ENCODE measurements around the gene ADAMTSL2. TPM values are rescaled to one million over a fixed set of nuclear protein-coding genes. Genes with fewer than 3 reads are reported as not detected.

Gene ADAMTSL2
- total RNA-seq, 3 donors from 2014 or later = 0.08 to 0.14 TPM; not detected in 1

DNA sequence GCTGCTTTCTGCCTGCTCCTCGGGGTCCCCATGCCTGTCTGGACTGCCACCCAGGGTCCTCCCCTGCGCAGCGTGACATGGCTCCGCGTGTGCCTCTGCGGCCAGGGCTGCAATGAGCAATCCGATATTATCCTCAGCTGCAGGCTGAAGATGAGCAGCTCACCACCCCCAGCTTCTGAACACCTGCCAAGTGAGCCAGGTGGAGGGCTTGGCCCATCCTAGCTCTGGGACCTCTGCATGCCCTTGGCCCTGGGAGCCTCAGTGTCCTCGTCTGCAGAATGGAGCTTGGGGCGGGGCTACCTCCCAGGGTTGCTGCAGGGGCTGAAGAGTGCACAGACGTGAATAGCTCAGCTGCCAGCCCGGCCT, 5.6 kb upstream of the ADAMTSL2 start:
- ATAC-seq (no peak), DNase-seq (no peak)
- Mint-ChIP-seq H3K4me1 (ENCODE audit: low read depth) (peaks cover 13% of the 10 kb centered on the region), H3K27me3 (ENCODE audit: low read depth) (peaks cover 18% of the 10 kb centered on the region), H3K36me3 (ENCODE audit: insufficient read depth) (no peaks in the 10 kb centered on the region), H3K9me3 (no peaks in the 10 kb centered on the region), H3K4me3 (no peak overlapping the region)

DNA sequence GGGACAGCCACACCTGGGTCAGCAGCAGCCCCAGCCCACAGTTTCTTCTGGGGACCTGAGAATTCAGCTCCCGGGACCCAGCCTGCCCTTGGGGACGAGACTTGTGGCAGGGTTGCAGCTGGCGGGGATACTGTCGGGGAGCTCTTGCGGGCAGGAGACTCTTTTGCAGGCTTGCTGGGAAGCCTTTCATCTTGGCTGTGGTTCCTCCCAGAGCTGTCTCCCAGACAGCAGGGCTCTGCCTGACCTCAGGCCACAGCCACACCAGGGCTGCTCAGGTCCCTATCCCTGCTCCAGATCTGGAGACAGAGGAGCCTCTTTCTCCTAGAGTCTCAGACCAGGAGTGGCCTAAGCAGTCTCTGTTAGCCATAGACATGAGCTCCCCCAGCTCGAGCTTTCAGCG, 5.0 kb upstream of the ADAMTSL2 start:
- H3K4me3 Mint-ChIP-seq = no peak overlapping the region

DNA sequence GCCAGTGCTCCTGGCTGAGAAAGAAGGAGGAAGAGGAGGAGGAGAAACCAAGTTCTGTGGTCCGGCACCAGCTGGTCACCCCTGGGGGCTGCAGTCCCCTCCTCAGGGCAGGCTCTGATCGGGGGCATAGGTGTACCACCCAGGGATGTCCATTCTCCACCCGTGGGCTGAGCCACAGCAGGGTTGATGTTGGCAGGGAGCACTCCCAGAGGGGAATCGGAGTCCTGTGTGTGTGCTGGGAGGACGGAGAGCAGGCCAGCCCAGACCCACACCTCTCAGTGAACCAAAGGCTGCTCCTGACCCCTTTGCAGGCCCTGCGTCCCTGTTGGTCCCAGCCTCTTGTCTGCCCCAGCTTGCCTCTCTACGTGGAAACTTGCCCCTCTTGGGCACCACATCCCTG, 4.6 kb upstream of the ADAMTSL2 start:
- peaks cover 21% of the 10 kb centered on the region for H3K27me3 Mint-ChIP-seq (ENCODE audit: low read depth)
- no peak for ATAC-seq
- no peaks in the 10 kb centered on the region for H3K9me3 Mint-ChIP-seq
- no peak overlapping the region for H3K4me3 Mint-ChIP-seq
- H3K4me1 Mint-ChIP-seq (ENCODE audit: low read depth) = peaks cover 14% of the 10 kb centered on the region
- no peaks in the 10 kb centered on the region for H3K36me3 Mint-ChIP-seq (ENCODE audit: insufficient read depth)
- DNase-seq = no peak

More for the DNA sequence above, 5.0 kb upstream of the ADAMTSL2 start:
- peaks cover 21% of the 10 kb centered on the region for H3K27me3 Mint-ChIP-seq (ENCODE audit: low read depth)
- no peaks in the 10 kb centered on the region for H3K9me3 Mint-ChIP-seq
- DNase-seq (no peak), ATAC-seq (no peak)
- peaks cover 14% of the 10 kb centered on the region for H3K4me1 Mint-ChIP-seq (ENCODE audit: low read depth)
- no peaks in the 10 kb centered on the region for H3K36me3 Mint-ChIP-seq (ENCODE audit: insufficient read depth)

DNA sequence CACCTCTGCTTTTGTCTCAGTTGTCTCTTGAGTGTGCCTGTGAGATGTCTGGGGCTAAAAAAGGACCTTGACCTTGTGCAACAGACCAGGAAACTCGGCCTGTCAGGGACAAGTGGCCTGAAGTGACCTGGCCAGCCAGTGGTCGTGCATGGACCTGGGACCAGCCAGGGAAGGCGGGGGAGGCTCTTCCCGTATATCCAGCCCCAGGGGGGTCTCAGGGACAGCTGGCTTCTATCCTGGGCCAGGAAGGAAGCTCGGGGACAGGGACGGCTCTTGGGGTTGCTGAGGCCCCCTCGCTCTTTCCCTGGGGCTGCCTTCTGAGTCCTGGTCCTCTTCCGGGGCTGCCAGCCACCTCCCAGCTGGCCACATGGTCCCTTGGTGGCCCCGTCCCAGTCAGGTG, 3.2 kb upstream of the ADAMTSL2 start:
- Mint-ChIP-seq H3K4me1 (ENCODE audit: low read depth) (peaks cover 14% of the 10 kb centered on the region), H3K36me3 (ENCODE audit: insufficient read depth) (no peaks in the 10 kb centered on the region), H3K4me3 (no peak overlapping the region)

DNA sequence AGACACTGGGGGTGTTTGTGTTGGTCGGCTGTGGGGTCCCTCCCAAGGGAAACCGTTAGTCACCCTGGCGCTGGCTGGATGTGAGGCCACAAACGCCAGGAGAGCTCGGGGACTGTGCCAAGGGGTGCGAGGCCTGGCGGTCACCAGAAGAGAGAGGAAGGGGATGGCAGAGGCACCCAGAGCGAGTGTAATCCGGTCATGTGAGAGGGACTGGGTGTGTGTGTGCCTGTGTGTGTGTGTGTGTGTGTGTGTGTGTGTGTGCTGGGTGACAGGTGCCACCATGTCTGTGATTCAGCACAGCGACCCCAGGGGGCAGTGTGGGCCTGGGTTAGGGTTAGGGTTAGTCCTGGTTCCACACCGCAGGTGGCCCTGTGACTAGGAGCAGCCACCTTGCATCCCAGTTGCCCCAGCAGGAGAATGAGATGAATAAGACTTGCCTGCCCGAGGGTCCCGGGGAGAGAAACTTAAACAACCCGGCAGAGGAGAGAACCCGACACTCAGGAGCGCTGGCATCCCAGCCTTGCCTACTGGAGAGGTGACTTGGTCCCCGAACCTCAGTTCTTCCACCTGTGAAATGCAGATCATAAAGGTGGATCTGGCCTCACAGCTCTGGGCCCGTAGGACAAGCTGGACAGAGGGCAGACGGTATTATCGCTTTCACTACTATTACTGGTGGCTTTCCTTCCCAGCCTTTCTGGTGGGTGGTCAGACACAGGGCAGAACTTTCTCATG, 1.4 kb upstream of the ADAMTSL2 start:
- Mint-ChIP-seq H3K9me3 (no peaks in the 10 kb centered on the region), H3K27me3 (ENCODE audit: low read depth) (peaks cover 19% of the 10 kb centered on the region), H3K4me1 (ENCODE audit: low read depth) (peaks cover 10% of the 10 kb centered on the region), H3K4me3 (no peak overlapping the region), H3K36me3 (ENCODE audit: insufficient read depth) (no peaks in the 10 kb centered on the region)
- peak; percentile 55 to 74 for ATAC-seq
- DNase-seq = peak; percentile 65

More for the DNA sequence above, 3.2 kb upstream of the ADAMTSL2 start:
- Mint-ChIP-seq H3K27me3 (ENCODE audit: low read depth) (peaks cover 21% of the 10 kb centered on the region), H3K9me3 (no peaks in the 10 kb centered on the region)
- no peak for DNase-seq
- no peak for ATAC-seq

DNA sequence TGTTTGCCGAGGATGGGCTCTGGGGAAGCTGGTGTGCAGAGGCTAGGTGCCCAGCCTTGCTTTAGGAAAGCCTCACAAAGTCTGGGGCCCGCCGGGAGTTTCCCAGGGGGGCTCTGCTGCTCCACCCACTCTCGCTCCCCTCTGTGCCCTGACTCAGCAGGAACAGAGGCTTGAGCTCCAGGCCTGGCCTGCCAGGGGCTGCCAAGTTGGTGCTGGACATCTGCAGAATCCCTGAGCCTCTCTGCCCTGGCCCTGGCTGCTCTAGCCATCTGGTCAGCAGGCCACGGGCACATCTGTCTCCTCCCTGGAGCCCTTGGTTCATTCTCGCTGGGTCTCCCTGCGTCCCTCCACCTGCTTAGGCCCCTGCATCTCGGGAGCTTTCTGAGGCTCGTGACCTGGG, 647 bp upstream of the ADAMTSL2 start:
- Mint-ChIP-seq H3K4me1 (ENCODE audit: low read depth) (peaks cover 10% of the 10 kb centered on the region), H3K27me3 (ENCODE audit: low read depth) (peaks cover 16% of the 10 kb centered on the region), H3K4me3 (no peak overlapping the region), H3K9me3 (no peaks in the 10 kb centered on the region), H3K36me3 (ENCODE audit: insufficient read depth) (no peaks in the 10 kb centered on the region)
- DNase-seq (no peak), ATAC-seq (no peak)

DNA sequence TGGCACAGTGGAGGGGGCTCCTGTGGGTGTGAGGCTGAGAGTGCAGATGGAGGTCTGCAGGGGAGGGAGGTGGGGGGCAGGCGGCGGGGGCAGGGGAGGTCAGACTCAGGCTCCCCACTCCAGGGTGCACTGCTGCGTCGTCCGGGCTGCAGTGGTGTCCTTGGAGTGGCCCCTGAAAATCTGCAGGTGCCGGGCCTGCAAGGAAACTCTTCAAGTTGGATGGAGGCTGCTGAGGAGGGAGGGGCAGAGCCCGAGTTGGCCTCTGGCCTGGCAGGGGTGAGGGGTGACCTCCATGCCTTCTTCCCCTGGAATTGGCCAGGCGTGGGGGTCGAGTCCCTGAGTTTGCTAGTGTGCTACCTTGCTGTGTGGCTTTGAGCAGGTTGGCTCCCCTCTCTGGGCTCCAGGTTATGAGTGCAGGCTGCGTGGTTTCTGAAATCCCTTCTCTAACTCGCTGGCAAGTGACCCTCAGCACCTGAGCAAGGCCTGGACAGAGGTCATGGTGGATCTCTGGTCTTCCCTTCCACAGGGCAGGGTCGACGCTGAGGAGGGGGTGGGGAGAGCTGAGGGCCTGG, 888 bp downstream of the ADAMTSL2 start:
- ATAC-seq = no peak
- Mint-ChIP-seq H3K4me1 (ENCODE audit: low read depth) (peaks cover 10% of the 10 kb centered on the region), H3K4me3 (no peak overlapping the region)

DNA sequence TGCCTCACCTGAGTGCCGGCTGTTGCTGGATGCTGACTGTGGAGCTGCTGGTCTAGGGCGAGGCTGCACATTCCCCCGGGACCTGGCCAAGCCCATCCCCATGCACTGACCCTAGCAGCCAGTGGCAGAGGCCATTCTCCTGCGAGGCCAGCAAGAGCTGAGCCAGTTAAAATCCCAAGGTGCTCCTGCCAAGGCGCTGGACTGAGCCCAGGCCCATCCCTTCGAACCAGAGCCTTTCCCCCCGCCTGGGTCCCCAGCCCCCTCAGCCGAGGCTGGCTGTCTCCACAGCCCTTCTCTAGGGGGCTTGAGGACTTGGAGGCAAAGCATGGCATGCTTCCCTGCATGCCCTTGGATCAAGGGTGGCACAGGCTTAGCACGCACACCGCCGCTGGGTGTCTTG, 1.6 kb downstream of the ADAMTSL2 start:
- Mint-ChIP-seq H3K9me3 (no peaks in the 10 kb centered on the region), H3K4me3 (no peak overlapping the region), H3K4me1 (ENCODE audit: low read depth) (peaks cover 10% of the 10 kb centered on the region), H3K27me3 (ENCODE audit: low read depth) (peaks cover 22% of the 10 kb centered on the region), H3K36me3 (ENCODE audit: insufficient read depth) (no peaks in the 10 kb centered on the region)
- DNase-seq (no peak), ATAC-seq (no peak)

More for the DNA sequence above, 888 bp downstream of the ADAMTSL2 start:
- peaks cover 21% of the 10 kb centered on the region for H3K27me3 Mint-ChIP-seq (ENCODE audit: low read depth)
- H3K9me3 Mint-ChIP-seq = no peaks in the 10 kb centered on the region
- no peaks in the 10 kb centered on the region for H3K36me3 Mint-ChIP-seq (ENCODE audit: insufficient read depth)
- DNase-seq = no peak

DNA sequence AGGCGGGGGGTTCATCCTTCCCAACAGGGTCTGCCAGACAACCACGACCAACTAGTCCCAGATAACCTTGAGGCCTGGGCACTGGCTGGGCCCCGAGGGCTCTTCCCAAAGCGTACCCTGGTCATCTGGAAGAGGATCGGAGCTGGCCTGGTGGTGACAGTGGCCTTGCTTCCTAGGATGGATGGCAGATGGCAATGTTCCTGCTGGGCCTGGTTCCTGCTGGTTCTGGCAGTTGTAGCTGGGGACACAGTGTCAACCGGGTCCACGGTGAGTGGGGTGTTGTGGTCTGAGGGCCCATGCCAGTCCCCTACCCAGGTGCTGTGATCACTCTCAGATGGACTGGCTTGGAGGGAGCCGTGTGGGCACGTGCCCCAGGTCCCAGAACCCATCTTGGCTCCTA, 2.0 kb downstream of the ADAMTSL2 start:
- DNase-seq = no peak
- H3K9me3 Mint-ChIP-seq = no peaks in the 10 kb centered on the region
- H3K36me3 Mint-ChIP-seq (ENCODE audit: insufficient read depth) = no peaks in the 10 kb centered on the region
- H3K4me3 Mint-ChIP-seq = no peak overlapping the region
- H3K27me3 Mint-ChIP-seq (ENCODE audit: low read depth) = peaks cover 22% of the 10 kb centered on the region
- ATAC-seq = no peak
- H3K4me1 Mint-ChIP-seq (ENCODE audit: low read depth) = peaks cover 10% of the 10 kb centered on the region

DNA sequence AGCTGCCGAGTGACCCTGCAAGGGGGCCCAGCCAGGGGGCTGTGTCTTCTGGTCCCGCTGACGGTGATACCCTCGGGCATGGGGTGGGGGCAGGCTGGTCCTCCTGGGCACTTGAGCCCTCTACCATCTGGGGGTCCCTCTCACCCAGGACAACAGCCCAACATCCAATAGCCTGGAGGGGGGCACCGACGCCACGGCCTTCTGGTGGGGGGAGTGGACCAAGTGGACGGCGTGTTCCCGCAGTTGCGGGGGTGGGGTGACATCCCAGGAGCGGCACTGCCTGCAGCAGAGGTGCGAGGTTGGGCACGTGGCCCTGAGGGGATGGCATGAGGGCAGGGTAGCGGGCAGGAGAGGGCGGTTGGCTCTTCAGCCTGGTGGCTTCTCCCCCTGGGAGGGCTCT, 2.8 kb downstream of the ADAMTSL2 start:
- H3K4me1 Mint-ChIP-seq (ENCODE audit: low read depth) = peaks cover 10% of the 10 kb centered on the region
- ATAC-seq (no peak), DNase-seq (no peak)
- H3K36me3 Mint-ChIP-seq (ENCODE audit: insufficient read depth) = no peaks in the 10 kb centered on the region
- peaks cover 22% of the 10 kb centered on the region for H3K27me3 Mint-ChIP-seq (ENCODE audit: low read depth)
- H3K4me3 Mint-ChIP-seq = no peak overlapping the region
- H3K9me3 Mint-ChIP-seq = no peaks in the 10 kb centered on the region

DNA sequence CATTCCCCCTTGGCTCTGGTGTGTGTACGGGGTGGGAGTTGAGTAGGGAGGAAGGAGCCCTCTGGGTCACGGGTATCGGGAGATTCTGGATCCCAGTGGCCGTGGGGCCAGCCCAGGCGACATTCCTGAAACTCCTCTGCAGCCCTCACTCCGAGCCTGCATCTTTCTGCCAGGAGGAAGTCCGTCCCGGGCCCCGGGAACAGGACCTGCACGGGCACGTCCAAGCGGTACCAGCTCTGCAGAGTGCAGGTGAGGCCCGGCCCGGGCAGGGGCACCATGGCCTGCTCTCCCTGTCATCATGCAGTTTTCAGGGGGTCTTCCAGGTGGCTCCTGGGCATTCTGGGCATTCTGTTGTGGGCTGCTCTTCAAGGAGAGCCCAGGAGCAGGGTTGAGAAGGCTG, 3.7 kb downstream of the ADAMTSL2 start:
- H3K36me3 Mint-ChIP-seq (ENCODE audit: insufficient read depth) = no peaks in the 10 kb centered on the region
- no peak for DNase-seq
- H3K9me3 Mint-ChIP-seq = no peaks in the 10 kb centered on the region
- H3K4me1 Mint-ChIP-seq (ENCODE audit: low read depth) = peaks cover 6% of the 10 kb centered on the region
- no peak overlapping the region for H3K4me3 Mint-ChIP-seq
- ATAC-seq = no peak
- peaks cover 14% of the 10 kb centered on the region for H3K27me3 Mint-ChIP-seq (ENCODE audit: low read depth)

DNA sequence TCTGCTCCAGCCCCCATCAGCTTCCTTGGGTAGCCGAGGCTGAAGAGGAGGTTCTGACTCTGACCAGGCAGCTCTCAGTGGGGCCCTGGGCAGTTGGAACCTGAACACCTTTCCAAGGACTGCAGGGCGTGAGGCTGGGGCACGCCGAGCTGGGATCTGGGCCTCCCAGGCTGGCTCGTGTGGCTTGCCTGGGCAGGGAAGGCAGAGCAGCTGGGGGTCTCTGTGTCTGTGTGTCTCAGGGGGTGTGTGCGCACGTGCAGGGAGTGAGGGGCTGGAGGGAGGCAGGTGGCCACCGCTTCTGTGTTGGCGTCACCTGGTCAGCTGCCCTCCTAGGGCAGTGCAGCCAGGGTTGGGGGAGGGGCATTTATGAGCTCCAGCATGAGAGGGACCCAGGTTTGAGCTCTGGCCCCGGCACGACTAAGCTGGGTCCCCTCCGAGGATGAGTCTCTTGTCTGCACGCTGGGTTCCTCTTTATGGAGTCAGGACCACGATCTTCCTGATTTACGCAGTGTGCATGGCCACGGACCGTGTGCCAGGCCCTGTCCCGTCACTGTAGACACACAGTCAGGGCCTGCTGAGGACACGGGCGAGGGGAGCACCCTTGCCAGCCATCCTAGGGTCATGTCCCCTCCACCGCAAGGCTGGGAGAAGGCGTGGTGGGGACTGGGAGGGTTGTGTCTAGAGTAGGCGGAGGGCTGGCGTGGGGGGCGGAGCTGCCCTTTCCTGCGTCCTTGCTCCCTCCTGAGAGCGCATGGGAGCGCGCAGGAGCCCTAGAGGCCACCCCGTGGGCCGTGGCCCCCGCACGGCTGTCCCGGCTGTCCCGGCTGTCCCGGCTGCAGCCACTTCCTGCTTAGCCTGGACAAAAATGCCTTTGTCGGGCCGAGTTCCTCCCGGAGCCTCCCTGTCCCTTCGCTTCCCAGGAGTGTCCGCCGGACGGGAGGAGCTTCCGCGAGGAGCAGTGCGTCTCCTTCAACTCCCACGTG, 4.6 kb downstream of the ADAMTSL2 start:
- no peaks in the 10 kb centered on the region for H3K4me1 Mint-ChIP-seq (ENCODE audit: low read depth)

DNA sequence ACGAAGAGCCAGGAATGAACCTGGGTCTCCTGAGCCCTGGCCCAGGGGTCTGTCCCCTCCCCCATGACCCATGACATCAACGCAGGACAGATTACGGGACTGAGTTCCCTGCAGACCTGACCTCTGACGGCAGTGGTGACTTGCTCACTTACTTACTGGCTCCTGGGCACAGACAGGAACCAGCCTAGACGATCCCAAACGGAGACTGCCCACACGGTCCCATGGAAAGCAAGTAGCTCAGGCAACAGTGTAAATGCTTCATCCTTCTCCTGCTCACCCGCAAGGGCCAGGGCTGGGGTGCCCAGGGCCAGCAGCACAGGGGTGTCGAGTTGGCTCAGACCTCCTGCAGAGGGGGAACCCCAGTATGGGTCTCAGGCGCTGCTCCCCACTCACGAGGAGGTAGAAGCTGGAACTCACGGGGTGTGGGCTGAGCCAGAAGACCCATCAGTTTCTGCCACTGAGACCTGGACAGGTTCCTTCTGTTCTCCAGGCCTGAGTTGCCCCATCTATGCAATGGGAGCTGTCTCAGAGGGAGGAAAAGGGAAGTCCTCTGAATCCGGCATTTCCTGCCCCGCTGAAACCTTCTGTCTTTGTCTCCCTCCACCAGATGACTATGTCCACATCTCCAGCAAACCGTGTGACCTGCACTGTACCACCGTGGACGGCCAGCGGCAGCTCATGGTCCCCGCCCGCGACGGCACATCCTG, 5.6 kb downstream of the ADAMTSL2 start:
- H3K9me3 Mint-ChIP-seq = no peaks in the 10 kb centered on the region
- DNase-seq (no peak), ATAC-seq (no peak)
- H3K4me3 Mint-ChIP-seq = no peak overlapping the region
- peaks cover 7% of the 10 kb centered on the region for H3K27me3 Mint-ChIP-seq (ENCODE audit: low read depth)
- H3K4me1 Mint-ChIP-seq (ENCODE audit: low read depth) = no peaks in the 10 kb centered on the region
- no peaks in the 10 kb centered on the region for H3K36me3 Mint-ChIP-seq (ENCODE audit: insufficient read depth)

More for the DNA sequence above, 4.6 kb downstream of the ADAMTSL2 start:
- Mint-ChIP-seq H3K27me3 (ENCODE audit: low read depth) (peaks cover 8% of the 10 kb centered on the region), H3K4me3 (no peak overlapping the region), H3K9me3 (no peaks in the 10 kb centered on the region), H3K36me3 (ENCODE audit: insufficient read depth) (no peaks in the 10 kb centered on the region)
- DNase-seq (no peak), ATAC-seq (no peak)

DNA sequence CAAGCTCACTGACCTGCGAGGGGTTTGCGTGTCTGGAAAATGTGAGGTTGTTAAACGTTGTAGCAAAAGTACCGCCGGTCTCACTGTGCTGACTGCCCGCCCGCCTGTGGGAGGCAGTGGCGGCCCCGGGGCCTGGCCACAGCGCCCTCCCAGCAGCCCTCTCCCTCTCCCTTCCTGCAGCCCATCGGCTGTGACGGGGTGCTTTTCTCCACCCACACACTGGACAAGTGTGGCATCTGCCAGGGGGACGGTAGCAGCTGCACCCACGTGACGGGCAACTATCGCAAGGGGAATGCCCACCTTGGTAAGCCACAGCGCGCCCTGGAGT, 6.2 kb downstream of the ADAMTSL2 start:
- DNase-seq (no peak), ATAC-seq (no peak)
- Mint-ChIP-seq H3K36me3 (ENCODE audit: insufficient read depth) (no peaks in the 10 kb centered on the region), H3K27me3 (ENCODE audit: low read depth) (peaks cover 7% of the 10 kb centered on the region), H3K4me1 (ENCODE audit: low read depth) (no peaks in the 10 kb centered on the region), H3K4me3 (no peak overlapping the region), H3K9me3 (no peaks in the 10 kb centered on the region)

Data from activated T-cell treated with anti-CD3 and anti-CD28 coated beads, Interleukin-2, amount 50 U/mL, for 4 hours (primary cell).